HG03378 (cell line): ENCODE data around the gene SMC6.
A peak's percentile ranks its signal among the peaks of the same experiment; 100 is the strongest.

Experiments used
- ATAC-seq: cut with Tn5 transposase; IDR thresholded peaks from one replicate; pipeline ENCODE4 v1.9.1; 2021; ENCODE audit warnings: mild to moderate bottlenecking, moderate library complexity; ENCODE audit not compliant: unreplicated experiment

Gene SMC6

GRCh38 chr2:17763641-17764333, 10.2 kb upstream of the SMC6 start:
- no peak for ATAC-seq

GRCh38 chr2:17762451-17762850, 8.8 kb upstream of the SMC6 start:
- ATAC-seq = no peak

GRCh38 chr2:17759805-17760204, 6.2 kb upstream of the SMC6 start:
- no peak for ATAC-seq

- ATAC-seq = no peak
These were observed 4.5 kb upstream of the SMC6 start for GRCh38 chr2:17758118-17758517.

GRCh38 chr2:17757321-17757720, 3.7 kb upstream of the SMC6 start:
- no peak for ATAC-seq

GRCh38 chr2:17756668-17757067, 3.1 kb upstream of the SMC6 start:
- no peak for ATAC-seq

GRCh38 chr2:17754773-17755425, 1.3 kb upstream of the SMC6 start:
- ATAC-seq = no peak

- peak; percentile 28 for ATAC-seq
These were observed 463 bp downstream of the SMC6 start for GRCh38 chr2:17752892-17753802.

GRCh38 chr2:17752246-17752645, 1.4 kb downstream of the SMC6 start:
- ATAC-seq = peak; percentile 34

GRCh38 chr2:17749753-17750438, 3.7 kb downstream of the SMC6 start:
- peak; percentile 36 for ATAC-seq

- no peak for ATAC-seq
These were observed 4.9 kb downstream of the SMC6 start for GRCh38 chr2:17748745-17749144.

- no peak for ATAC-seq
These were observed 5.7 kb downstream of the SMC6 start for GRCh38 chr2:17747684-17748452.

GRCh38 chr2:17740203-17740602, 13.4 kb downstream of the SMC6 start:
- no peak for ATAC-seq

GRCh38 chr2:17736989-17737388, 16.6 kb downstream of the SMC6 start:
- no peak for ATAC-seq

- no peak for ATAC-seq
These were observed 17.7 kb downstream of the SMC6 start for GRCh38 chr2:17735864-17736263.

GRCh38 chr2:17733599-17733998, 20.0 kb downstream of the SMC6 start:
- ATAC-seq = no peak

- no peak for ATAC-seq
These were observed 23.7 kb downstream of the SMC6 start for GRCh38 chr2:17729880-17730279.

- no peak for ATAC-seq
These were observed 25.4 kb downstream of the SMC6 start for GRCh38 chr2:17728210-17728609.

- ATAC-seq = peak; percentile 63
These were observed 33.8 kb downstream of the SMC6 start for GRCh38 chr2:17719562-17720371.
